Measurements from ENCODE around the gene RARRES1.
A peak's percentile ranks its signal among the peaks of the same experiment; 100 is the strongest.

The RARRES1 gene

GRCh38 chr3:158731938-158732855 lies at the start of gene RARRES1:
Gene RARRES1 (minus strand): TSS chr3:158732457. CDS start chr3:158732415, 42 bp downstream.
- DNase-seq: peak; percentile 61

- DNase-seq: no peak
These were observed 49.6 kb upstream of the RARRES1 start for GRCh38 chr3:158781849-158782248.

GRCh38 chr3:158781191-158781590 lies 48.9 kb upstream of the RARRES1 start:
- DNase-seq: no peak

- no peak for DNase-seq
These were observed 48.5 kb upstream of the RARRES1 start for GRCh38 chr3:158780766-158781165.

GRCh38 chr3:158777161-158777873 lies 45.1 kb upstream of the RARRES1 start:
- peak; percentile 76 for DNase-seq

- DNase-seq: no peak
These were observed 44.3 kb upstream of the RARRES1 start for GRCh38 chr3:158776531-158776930.

GRCh38 chr3:158775426-158776410 lies 43.5 kb upstream of the RARRES1 start:
- peak; percentile 66 for DNase-seq

GRCh38 chr3:158774965-158775364 lies 42.7 kb upstream of the RARRES1 start:
- peak; percentile 31 for DNase-seq

- peak; percentile 19 for DNase-seq
These were observed 41.9 kb upstream of the RARRES1 start for GRCh38 chr3:158773845-158774830.

- DNase-seq: no peak
These were observed 40.9 kb upstream of the RARRES1 start for GRCh38 chr3:158773166-158773565.

- DNase-seq: no peak
These were observed 39.7 kb upstream of the RARRES1 start for GRCh38 chr3:158771982-158772381.

- no peak for DNase-seq
These were observed 39.3 kb upstream of the RARRES1 start for GRCh38 chr3:158771577-158771976.

- DNase-seq: no peak
These were observed 38.6 kb upstream of the RARRES1 start for GRCh38 chr3:158770741-158771350.

GRCh38 chr3:158769952-158770740 lies 37.9 kb upstream of the RARRES1 start:
- no peak for DNase-seq

- no peak for DNase-seq
These were observed 37.3 kb upstream of the RARRES1 start for GRCh38 chr3:158769549-158769948.

GRCh38 chr3:158768881-158769543 lies 36.8 kb upstream of the RARRES1 start:
- DNase-seq: no peak

- DNase-seq: no peak
These were observed 36.1 kb upstream of the RARRES1 start for GRCh38 chr3:158768361-158768787.

- no peak for DNase-seq
These were observed 34.1 kb upstream of the RARRES1 start for GRCh38 chr3:158766364-158766763.

GRCh38 chr3:158765518-158766205 lies 33.4 kb upstream of the RARRES1 start:
- DNase-seq: no peak

Data from inflammatory macrophage treated with lipopolysaccharide for 4 hours (primary cell).